HG03103 (cell line): Measurements from ENCODE around the gene TBC1D14.

Source experiments
- ATAC-seq: cut with Tn5 transposase; IDR thresholded peaks from one replicate; pipeline ENCODE4 v1.9.1; 2021; ENCODE audit warnings: low read depth; ENCODE audit not compliant: unreplicated experiment

The TBC1D14 gene

DNA sequence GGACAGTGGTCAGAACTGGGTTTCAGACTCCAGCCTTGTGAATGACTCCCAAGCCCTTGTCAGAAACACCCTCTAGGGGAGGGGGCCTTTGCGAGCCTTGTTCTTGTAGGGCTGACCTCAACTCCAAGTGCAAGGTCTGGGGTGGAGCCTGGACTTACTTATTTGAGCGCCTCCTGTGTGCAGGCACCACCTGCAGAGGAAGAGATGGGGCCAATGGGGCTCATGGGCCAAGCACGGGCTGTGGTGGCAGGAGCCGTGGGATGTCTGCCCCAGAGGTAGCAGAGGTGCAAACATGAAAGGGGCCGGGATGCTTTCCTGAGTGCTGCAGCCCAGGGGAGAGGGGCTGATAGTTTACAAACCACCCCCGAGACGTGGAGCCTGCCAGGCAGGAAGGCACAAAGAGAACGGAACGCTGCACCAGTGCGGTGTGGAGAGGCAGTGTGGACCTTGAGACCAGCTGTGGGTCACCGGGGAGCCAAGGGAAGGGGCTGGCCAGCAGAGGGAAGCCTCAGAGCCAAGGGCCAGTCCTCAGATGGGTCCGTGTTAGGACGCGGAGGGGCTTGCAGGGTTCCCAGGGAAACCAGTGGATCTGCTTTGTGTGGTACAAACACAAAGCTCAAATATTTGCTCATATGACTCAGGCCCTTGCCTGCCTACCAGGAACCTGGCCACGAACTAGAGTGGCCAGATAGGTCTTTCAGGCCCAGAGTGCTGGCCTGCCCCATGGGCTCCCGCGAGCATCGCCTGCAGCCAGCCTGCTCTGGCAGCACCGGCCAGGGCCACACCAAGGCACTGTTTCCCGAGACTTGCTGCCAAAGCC, 124.8 kb downstream of the TBC1D14 start:
- ATAC-seq = no peak

DNA sequence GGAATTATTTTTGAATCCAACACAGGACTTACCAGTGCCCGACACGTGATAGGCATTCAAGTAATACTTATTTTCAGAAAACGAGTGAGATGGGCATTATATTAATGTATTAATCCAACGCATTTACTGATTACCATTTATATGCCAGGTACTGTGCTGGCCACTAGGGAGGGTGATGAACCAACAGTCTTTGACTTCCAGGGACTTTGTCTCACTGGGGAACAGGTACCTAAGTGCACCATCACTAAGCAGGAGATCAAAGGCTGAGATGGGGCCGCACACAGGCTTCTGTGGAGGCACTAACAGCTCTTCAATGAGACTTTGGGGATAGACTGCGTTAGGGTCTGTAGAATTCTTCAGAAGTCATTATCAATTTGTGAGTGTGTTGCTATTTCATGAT, 127.8 kb downstream of the TBC1D14 start:
- ATAC-seq = no peak

DNA sequence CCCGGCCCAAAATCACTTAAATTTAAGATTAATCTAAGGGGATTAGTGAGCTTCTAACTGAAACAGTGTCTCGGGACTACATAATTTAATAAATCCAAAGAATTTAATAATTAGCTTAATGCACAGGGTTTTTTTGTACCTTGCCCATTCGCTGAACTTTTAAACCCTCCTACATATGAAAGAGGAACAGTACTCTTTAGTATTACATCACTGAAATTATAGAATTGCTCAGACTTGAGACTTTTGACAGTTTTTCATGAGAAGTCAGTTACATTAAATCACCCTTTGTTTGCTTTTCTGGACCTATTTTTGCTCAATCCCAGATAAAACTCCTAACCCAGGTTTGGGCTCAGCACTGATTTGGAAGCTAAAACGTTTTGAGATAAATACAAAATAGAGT, 131.1 kb downstream of the TBC1D14 start:
- ATAC-seq = no peak

DNA sequence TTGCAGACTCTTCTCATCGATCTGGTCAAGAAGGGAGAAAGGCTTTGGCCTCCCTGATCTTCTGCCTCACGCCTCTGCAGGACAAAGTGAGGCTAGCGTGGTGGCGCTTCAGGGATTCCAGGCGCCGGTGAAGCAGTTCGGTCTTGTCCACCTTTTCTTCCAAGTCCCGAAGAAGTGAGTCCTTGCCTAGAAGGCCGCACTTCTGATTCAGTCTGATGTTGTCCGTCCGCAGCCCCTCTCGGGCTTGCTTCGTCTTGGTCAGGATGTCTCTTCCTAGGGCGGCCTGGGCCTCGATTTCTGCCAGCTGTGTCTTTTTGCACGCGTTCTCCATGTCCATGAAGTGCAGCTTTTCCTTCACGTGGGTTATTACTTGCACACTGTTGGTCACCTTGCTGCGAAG, 131.6 kb downstream of the TBC1D14 start:
- ATAC-seq = no peak

DNA sequence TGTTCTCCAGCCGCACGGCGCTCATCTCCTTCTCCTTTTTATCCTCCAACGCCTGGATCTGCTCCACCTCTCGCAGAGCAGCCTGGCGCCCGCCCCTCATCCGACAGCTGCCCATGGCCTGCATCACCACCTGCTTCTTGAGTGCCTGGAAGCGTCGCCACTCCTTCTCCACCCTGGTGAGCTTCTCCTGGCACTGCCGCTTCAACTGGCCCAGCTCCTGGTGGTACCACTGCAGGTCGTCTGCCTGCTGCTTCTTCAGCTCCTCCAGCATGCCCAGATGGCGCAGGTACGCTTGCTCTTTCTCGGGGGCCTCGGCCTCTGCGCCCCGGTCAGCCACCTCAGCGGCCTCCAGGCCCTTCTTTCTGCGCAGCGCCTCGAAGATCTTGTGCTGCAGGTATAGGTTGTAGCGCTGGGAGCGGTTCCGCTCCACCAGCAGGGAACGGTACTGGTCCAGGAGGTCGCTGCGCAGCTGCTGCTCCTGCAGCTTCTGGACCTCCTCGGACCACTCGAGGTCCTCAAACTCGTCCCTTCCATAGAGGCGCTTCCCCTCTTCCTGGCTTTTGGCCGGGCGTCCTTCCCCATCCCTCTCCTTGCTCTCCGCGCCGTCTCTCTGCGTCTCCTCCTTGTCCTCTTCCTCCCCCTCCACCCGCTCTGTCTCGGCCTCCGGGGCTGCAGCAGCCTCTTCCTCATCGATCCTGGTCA, 132.3 kb downstream of the TBC1D14 start:
- ATAC-seq = no peak

DNA sequence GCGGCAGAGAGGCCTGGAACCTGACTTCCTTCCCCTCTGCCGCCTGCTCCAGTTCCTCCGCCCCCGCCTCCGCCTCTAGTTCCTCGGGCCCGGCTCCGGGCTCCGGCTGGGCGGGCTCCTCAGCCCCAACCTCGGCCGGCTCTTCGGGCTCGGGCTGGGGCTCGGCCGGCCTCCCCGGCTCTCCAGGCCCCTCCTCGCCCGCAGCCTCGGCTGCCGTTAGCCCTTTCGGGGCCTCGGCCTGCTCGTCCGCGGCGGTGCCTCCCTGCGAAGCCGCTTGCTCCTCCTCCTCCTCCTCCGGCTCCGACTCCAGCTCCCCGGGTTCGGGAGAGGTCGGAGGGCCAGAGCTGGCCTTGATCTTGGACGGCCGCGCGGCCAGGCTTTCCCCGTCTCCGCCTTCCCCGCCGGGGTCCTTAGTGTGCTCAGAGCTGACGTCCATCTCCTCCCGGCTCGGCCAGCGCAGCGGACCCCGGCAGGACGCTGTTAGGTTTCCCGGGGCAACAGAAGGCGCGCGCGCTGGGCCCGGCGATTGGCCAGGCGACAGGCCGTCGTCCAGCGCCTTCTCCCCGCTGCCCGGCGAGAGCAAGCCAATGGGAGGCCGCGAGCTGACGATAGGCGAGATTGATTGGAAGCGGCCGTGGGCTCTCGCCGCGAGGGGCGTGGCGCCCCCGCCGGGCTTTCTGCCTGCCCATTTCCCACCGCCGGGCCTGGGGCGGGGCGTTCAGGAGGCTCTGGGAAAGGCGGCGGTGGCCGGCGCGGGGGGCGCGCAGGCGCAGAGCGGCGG, 133.1 kb downstream of the TBC1D14 start:
- ATAC-seq = peak; percentile 66

DNA sequence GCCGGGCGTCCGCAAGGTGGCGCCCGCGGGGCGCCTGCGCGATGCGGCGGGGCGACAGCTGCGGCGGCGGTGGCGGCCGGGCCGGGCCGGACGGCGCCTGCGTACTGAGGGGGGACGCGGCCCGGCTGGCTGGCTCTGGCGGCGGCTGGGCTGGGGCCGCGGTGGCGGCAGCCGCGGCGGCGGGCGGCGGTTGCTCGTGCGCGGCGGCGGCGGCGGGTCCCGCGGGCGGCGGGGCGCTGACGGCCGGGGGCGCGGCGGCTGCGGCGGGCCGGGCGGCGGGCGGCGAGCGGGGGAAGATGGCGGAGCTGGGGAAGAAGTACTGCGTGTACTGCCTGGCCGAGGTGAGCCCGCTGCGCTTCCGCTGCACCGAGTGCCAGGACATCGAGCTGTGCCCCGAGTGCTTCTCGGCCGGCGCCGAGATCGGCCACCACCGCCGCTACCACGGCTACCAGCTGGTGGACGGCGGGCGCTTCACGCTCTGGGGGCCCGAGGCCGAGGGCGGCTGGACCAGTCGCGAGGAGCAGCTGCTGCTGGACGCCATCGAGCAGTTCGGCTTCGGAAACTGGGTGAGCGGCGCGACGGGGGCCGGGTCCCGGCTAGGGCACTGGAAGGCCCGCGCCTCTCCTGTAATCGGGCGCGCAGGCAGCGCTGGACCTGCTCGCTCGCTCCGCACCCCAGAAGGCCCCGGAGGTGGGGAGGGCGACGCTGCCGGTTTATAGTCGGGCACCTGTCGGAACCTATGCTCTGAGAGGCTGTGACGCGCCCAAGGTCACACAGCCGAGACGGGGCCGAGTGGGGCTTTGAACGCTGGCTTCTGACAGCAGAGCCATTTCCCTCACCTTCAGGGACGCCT, 133.9 kb downstream of the TBC1D14 start, which contains the start of gene TADA2B:
Gene TADA2B, plus strand, starts transcription at position 89 of the 853 bp plus-strand sequence. Its CDS starts 208 bp downstream, at position 297.
- ATAC-seq = peak; percentile 4

DNA sequence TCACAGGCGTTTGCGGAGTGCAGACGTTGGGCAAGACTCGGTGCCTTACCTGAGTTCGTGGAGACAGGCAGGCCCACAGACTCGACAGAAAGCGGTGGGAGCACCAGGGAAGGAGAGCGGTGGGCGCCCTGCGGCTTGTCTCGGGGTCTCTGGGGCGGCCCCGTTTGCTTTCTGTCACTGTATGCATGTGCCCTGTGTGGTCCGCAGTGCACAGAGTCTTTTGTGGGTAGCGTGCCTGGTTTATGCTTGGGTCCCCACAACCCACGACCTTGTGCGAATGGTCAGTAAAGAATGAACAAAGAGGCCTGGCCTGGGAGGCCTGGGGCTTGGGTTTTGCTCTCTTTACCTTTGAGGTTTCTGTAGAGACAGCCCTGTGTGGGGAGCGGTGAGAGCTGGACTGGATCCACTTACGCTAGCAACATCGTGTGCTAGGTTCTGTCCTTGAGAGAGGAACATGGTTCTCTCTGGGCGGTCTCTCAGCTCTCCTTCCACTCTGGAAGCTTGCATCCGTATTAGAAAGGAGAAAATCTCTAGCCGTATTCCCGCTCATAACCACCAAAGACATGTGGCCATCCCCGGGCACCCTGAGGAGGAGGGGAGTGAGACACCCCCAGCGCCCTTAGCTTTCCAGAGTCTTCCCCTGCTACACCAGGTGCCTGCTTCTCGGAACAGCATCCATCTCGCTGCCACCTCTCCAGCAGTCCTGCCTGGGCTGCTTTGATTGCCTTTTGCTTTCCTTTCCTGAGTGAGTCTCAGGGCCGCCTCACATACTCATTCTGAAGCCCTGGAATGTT, 134.7 kb downstream of the TBC1D14 start:
- no peak for ATAC-seq

DNA sequence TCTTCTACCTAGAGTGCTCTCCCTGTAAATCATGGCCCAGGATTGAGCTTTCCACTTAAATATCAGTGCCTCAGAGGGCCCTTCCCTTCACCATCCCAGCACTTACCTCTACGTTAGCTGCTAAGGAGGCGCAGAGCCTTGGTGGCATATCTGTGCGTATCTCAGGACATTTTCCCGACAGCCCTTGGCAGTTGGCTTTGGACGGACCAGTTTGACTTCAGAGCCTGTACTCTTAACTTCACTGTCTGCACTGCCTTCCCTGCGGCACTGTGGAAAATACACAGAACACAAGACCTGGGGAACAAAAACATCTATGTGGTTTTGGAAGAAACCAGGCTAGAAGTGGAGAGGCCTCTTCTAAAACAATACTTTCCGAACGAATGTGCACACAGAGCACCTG, 135.9 kb downstream of the TBC1D14 start:
- no peak for ATAC-seq

DNA sequence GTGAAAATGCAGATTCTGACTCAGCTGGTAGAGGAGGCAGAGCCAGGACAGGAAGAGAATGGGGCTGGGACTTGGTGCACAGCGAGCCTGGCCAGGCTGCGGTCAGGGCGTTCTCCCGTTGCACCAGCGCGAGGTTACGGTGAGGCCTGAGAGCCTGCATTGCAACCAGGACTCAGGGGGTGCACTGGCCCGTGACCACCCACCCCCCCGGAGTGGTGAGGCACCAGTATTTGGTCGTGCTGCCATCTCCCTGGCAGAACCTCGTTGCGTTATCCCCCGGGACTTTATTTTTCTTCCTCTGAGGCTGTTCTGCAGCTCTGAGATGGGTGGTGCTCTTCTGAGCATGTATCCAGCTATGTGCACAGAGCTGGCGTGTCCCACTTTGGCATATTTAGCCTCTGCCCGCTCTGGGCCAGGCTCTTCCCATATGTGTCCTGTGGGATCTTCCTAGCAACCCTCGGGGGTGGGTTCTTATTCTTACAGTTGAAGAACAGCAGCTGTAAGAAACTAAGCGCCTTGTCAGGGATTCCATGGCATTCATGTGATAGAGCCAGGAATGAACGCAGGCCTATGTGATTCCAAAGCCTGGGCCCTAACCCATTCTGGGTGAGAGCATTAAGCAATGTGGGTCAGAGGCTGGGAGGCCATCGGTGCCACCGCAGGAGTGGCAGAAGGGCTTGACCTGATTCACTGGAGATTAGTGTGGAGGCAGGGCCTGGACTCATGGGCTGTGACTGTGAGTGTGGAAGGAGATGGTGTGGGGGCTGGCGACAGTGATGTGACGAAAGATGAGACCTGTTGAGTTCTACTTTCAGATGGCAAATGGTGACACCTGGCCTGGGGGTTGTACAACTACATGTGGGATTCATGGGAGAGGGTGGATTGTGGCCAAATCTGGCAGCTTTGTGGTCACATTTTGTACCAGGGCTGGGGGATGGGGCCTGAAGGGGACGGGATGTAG, 136.6 kb downstream of the TBC1D14 start:
- peak; percentile 29 for ATAC-seq

DNA sequence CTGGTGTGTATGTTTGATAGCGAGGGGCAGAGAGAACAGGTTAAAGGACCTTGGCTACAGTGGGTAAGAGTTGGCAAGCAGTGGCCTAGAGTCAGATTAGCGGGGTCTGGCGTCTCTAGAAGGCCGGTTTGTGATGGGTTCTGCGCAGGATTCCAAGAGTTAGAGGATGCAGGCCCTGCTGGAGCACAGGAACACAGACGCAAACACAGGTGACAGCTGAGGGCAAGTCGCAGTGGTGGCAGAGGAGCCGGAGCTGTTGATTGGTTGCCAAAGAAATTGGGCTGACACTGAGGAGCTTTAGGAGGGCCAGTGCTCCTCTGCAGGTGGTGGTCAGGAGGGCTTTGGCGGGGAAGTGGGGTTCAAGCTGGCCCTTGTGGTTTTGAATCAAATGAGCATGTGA, 137.3 kb downstream of the TBC1D14 start:
- ATAC-seq = no peak

DNA sequence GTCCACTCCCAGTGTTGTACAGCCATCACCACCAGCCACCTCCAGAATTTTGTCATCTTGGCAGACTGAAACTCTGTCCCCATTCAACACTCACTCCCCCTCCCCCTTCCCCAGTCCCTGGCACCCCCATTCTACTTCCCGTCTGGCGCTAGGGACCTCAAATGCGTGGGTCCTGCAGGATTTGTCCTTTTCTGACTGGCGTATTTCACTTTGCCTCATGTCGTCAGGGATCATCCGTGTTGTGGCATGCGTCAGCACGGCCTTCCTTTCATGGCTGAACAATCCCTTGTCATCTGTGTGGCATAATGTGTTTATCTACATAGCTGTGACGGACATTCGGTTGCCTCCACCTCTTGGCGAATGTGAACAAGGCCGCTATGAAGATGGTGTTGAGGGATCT, 139.0 kb downstream of the TBC1D14 start:
- no peak for ATAC-seq

DNA sequence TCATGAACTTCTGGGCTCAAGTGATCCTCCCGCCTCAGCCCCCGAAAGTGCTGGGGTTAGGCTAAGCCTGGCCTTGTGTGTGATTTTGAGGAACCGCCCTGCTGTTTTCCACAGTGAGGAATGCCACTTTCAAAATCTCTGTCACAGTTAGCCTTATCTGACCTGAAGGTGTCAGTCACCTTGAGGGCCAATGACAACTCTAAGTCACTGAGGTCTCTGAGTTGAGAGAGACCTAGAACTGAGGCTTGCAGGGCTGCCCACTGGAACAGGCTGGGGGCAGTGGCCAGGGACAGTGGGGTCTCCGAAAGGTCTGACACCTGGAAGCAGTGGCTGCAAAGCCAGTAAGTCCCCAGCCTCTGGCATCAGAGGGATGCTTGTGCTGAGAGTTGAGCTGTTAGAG, 139.7 kb downstream of the TBC1D14 start:
- no peak for ATAC-seq

DNA sequence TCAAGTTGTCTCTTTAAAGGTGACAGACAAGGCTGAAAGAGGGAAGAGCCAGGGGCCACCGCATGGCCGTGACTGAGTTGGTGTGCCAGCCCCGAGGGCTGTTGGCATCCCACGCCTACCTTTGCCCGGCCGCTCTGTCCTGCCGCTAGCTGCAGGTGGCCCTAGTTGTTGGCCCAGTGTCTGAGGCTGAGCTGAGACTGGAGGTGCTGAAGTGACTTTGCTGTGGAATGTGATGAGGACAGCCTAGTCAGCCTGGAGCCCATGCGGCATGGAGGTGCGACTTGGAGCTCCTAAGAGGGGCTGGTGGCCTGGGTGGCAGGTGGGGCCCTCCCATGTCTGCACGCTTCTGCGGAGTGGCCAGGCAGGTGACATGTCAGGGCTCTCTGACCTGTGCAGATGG, 140.1 kb downstream of the TBC1D14 start:
- no peak for ATAC-seq

DNA sequence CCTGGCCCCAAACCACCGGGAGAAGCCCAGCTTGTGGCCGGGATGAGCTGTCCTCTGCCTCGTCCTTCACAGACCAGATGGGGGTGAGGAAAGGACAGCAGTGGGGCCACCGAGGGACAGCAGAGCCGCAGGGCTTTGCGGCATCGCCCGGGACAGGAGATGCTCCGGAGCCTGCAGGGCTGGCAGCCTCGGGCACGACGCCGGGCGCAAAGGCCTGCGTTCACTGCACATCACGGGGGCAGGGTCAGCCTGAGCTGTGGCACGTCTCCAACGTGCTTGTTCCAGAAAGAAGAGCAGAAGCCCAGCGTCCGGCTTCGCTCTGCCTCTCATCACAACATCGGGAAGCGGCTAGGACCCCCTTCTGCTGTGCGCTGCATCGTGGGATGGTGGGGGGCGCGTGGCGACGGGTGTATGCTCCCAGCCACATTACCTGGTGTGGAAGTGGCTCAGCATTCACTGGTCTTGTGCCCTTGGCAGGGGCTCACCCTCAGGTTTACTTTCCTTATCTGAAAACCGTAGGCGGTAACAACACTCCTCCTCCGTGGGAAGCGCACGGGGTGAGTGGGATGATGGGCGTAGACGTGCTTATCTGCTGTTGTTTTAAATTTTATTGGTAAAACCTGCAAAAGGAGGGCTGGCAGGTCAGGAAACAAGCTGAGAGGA, 141.0 kb downstream of the TBC1D14 start:
- no peak for ATAC-seq

DNA sequence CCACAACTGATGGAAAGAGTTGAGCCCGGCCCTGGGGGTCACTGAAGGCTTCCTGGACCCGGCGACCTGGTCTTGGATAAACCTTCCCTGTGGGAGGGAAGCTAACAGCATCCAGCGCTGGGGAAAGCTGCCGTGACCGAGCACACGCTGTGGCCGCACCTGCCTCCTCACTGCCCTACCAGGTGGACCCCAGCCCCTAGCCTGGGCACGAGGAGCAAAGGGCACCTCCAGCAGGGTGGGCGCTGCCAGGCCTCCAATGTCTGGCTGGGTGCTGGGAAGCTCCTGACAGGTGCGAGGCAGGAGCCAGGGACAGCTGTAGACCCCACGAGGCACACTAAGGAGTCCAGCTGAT, 141.5 kb downstream of the TBC1D14 start:
- ATAC-seq = no peak

DNA sequence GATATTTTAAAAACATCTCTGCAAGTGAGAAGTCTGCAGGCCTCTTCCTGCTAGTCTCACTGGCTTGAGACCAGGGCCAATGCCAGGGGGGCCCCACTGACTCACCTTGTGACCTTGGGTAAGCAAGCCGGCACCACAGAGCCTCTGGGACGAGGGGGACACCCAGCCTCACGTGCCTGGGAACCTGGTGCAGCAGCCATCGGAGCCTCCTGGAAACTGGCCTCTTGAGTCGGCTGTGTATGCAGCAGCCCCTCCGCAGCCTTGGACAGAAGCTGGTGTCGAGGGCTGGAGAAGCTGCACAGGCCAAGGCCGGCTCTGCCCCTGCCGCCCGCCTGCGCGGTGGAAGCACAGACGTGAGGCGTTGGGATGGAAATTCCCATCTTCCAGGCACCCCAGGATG, 142.3 kb downstream of the TBC1D14 start:
- no peak for ATAC-seq

DNA sequence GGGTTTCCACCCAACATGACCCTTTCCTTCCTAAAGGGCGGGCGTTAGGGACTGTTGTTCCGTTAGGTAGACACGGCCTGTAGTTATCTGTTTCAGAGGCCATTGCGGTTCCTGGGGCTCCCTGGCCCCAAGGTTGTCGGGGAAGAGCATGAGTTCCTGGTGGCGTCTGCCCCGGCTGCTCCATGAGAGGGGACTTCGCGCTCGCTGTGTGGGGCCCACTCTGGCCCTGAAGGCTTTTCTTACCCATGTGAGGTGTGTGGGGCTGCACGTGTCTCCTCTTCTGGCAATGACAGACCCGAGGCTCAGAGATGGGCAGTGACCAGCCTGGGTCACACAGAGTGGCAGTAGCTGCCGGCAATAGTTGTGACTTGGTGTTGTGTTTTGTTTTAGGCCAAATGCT, 142.7 kb downstream of the TBC1D14 start:
- no peak for ATAC-seq
